Pancreas (tissue), 10 donors: ENCODE data around the gene NBEA. TPM values are rescaled to one million over a fixed set of nuclear protein-coding genes. Genes with fewer than 3 reads are reported as not detected.
"Not testable (repeated sequence)": the region's sequence is repeated elsewhere in the genome, so short reads cannot be mapped to it uniquely, and the experiment has no call there.

Experiments
- ATAC-seq, 4 donors: fragments of 200-7000 bp; cut with Tn5 transposase; one replicate each; pipeline versions ENCODE4 v1.8.0 to v1.9.1; 2020; ENCODE audit warnings: mild to moderate bottlenecking in 4 of 4, moderate library complexity in 4 of 4
- DNase-seq, 6 donors: peaks; one replicate each; pipeline ENCODE4 v3.0.0-alpha.2; 2020
- FAIRE-seq: peaks from 2 replicates; lab custom pipeline; 2012; peaks lifted over from hg19 to GRCh38; lab: Jason Lieb, UNC
- H3K27ac ChIP-seq, 4 donors: fragments of 200-600 bp; sonication (generic); 1 replicate in 3 of 4; 2 replicates in 1 of 4; pipeline versions ENCODE4 v1.5.0 to v1.8.0; 2020
- H3K27me3 ChIP-seq, 4 donors: fragments of 200-600 bp; one replicate each; pipeline ENCODE4 v1.8.0; 2021
- H3K36me3 ChIP-seq, 3 donors: fragments of 200-600 bp; sonication (generic) in 1 of 3; one replicate each; pipeline versions ENCODE4 v1.5.0 to v1.8.0; 2020 to 2021
- H3K4me1 ChIP-seq, 3 donors: fragments of 200-600 bp; one replicate each; pipeline ENCODE4 v1.8.0; 2021
- H3K4me3 ChIP-seq, 4 donors: fragments of 200-600 bp; sonication (generic) in 2 of 4; one replicate each; pipeline versions ENCODE4 v1.5.0 to v1.8.0; 2020 to 2021
- H3K9me3 ChIP-seq, 4 donors: fragments of 200-600 bp; one replicate each; pipeline ENCODE4 v1.8.0; 2021
- WGBS, 2 donors: extraction: QIAGEN DNeasy Blood & Tissue Kit; methylation state at CpG; one replicate each; pipeline ENCODE4 v1.1.7; 2013; 5-methylcytosine and 5-hydroxymethylcytosine counted together
- intact Hi-C, 3 donors: fragments of 100-400 bp; cut with DNase I; formaldehyde crosslinking; loops; one replicate each; pipeline versions ENCODE4 v1.11.1 to v1.14.2; 2022
- polyA plus RNA-seq, 2 donors: library from polyadenylated mRNA; stranded (reverse); fragments of 200-250 nt; gene quantifications; one replicate each; pipeline ENCODE4 v1.2.3, GENCODE V29; 2013
- total RNA-seq, 6 donors: library from RNA; stranded (reverse); fragmentation: NEBNext Ultra II Directional in 4 of 6; extraction: Animal tissue kit (Norgen Biotek cat#: 25700) in 4 of 6; gene quantifications; one replicate each; pipeline versions ENCODE4 v1.2.1 to v1.2.4, GENCODE V29; 2021 to 2023
- TF ChIP-seq, protein P1 (sequence below), 4 donors: fragments of 200-600 bp; sonication (generic) in 3 of 4; IDR thresholded peaks; one replicate each; pipeline versions ENCODE4 v1.5.0 to v1.8.0; 2021; ENCODE audit warnings: antibody characterized with exemption in 4 of 4
- donor health status: healthy with polysubstance abuse.
- donor health status: DM: no; HTN: no; CAD: no; lungs with moderate emphysema.
- donor health status: DM: no; HTN: no; CAD: no.
- donor health status: control.
- donor health status: control.
- donor health status: Bipolar disorder and iron deficiency.
- donor health status: DM: yes; HTN: yes; CAD: no.
- donor health status: DM: no; HTN: no; CAD: no.
- donor health status: DM: no; HTN: no; CAD: no.
- donor health status: DM: yes; HTN: yes; CAD: no.

NBEA gene
- total and polyA plus RNA-seq, 8 donors: 2.4 to 10.4 (median 4.8) TPM

- H3K27me3 ChIP-seq: no peaks in the 10 kb centered on the region
- WGBS, 2 donors: 92% methylated on average over 3 of the region's 3 CpGs
- no peak for FAIRE-seq
- ATAC-seq: no peak
- H3K36me3 ChIP-seq: no peaks in the 10 kb centered on the region
- TF ChIP-seq, protein P1, sequence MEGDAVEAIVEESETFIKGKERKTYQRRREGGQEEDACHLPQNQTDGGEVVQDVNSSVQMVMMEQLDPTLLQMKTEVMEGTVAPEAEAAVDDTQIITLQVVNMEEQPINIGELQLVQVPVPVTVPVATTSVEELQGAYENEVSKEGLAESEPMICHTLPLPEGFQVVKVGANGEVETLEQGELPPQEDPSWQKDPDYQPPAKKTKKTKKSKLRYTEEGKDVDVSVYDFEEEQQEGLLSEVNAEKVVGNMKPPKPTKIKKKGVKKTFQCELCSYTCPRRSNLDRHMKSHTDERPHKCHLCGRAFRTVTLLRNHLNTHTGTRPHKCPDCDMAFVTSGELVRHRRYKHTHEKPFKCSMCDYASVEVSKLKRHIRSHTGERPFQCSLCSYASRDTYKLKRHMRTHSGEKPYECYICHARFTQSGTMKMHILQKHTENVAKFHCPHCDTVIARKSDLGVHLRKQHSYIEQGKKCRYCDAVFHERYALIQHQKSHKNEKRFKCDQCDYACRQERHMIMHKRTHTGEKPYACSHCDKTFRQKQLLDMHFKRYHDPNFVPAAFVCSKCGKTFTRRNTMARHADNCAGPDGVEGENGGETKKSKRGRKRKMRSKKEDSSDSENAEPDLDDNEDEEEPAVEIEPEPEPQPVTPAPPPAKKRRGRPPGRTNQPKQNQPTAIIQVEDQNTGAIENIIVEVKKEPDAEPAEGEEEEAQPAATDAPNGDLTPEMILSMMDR (IDR thresholded peaks at IDR 0.05): no peak
- intact Hi-C loops: no loop called here
- no peak overlapping the region for H3K4me3 ChIP-seq
- no peaks in the 10 kb centered on the region for H3K4me1 ChIP-seq
- no peak overlapping the region for H3K27ac ChIP-seq
- no peak for DNase-seq
- H3K9me3 ChIP-seq: peaks cover 0 to 3% (median 0%) of the 10 kb centered on the region in 4 donors
Observed at GRCh38 chr13:34993470-34993869, 51.4 kb downstream of the NBEA start.

DNA sequence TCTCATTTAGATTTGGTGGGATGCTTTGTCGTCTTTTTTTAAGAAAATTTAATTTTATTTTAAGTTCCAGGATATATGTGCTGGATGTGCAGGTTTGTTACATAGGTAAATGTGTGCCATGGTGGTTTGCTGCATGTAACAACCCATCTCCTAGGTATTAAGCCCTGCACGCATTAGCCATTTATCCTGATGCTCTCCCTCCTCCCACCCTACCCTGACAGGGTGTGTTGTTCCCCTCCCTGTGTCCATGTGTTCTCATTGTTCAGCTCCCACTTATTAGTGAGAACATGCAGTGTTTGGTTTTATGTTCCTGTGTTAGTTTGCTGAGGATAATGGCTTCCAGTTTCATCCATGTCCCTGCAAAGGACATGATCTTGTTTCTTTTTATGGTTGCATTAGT is 61.7 kb downstream of the NBEA start:
- DNase-seq, intact Hi-C loops, H3K27me3 ChIP-seq, H3K4me1 ChIP-seq, H3K27ac ChIP-seq, H3K9me3 ChIP-seq, H3K36me3 ChIP-seq, ATAC-seq, FAIRE-seq, H3K4me3 ChIP-seq: not testable (repeated sequence)
- 75 to 80% methylated on average over 2 of the region's 2 CpGs for WGBS, 2 donors

DNA sequence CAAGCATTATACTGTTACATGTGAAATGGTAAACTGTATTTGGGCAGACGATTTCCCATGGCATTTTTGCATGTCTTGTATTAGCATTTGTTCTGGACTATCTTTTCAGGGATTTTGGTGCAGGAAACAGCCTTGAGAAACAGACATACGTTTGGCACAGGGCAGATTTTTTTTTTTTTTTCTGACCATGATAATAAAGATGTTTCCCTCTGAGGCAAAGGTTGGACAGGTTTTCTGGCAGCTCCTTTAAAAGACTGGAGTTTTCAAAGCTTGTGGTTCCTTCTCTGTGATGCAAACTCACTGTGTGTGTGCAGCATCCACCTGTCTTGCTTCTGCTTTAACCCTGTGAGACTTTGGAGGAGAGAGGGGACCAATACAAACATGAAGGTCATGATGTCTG is 63.0 kb downstream of the NBEA start:
- intact Hi-C loops: no loop called here
- WGBS, 2 donors: 27 to 30% methylated on average over 2 of the region's 2 CpGs
- Histone ChIP-seq H3K4me1 (no peaks in the 10 kb centered on the region), H3K27me3 (no peaks in the 10 kb centered on the region), H3K4me3 (no peak overlapping the region), H3K36me3 (no peaks in the 10 kb centered on the region), H3K9me3 (no peaks in the 10 kb centered on the region), H3K27ac (no peak overlapping the region)
- DNase-seq (no peak), FAIRE-seq (no peak), ATAC-seq (no peak)
- TF ChIP-seq, protein P1 (IDR thresholded peaks at IDR 0.05): no peak

DNA sequence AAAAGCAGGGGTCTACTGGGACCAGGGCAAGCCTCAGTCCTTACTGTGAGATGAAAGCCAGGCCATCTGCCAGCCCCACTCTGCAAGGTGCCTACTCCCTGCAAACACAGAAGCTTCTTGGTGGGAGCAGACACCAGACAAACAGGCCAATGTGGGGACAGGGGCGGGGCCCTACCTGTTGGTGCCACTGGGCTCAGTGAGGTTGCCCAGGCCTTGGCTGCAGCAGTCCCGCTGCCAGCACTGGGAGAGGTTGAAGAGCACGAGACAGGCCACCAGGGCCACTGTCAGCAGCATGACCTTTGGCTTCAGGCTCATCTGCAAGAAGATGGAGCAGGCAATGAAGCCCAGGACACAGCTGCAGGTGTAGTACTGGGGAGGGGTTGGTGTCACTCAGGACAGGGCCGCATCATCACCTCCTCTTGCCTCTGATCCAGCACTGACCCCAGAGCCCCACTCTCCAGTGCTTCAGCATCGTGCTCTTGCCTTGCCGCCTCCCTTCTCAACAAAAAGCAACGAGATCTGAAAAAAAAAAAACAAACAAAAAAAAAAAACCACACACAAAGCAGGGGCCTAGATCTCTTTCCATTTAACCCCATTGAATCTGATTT is 72.6 kb downstream of the NBEA start:
- 87 to 95% methylated on average over 7 of the region's 7 CpGs for WGBS, 2 donors

DNA sequence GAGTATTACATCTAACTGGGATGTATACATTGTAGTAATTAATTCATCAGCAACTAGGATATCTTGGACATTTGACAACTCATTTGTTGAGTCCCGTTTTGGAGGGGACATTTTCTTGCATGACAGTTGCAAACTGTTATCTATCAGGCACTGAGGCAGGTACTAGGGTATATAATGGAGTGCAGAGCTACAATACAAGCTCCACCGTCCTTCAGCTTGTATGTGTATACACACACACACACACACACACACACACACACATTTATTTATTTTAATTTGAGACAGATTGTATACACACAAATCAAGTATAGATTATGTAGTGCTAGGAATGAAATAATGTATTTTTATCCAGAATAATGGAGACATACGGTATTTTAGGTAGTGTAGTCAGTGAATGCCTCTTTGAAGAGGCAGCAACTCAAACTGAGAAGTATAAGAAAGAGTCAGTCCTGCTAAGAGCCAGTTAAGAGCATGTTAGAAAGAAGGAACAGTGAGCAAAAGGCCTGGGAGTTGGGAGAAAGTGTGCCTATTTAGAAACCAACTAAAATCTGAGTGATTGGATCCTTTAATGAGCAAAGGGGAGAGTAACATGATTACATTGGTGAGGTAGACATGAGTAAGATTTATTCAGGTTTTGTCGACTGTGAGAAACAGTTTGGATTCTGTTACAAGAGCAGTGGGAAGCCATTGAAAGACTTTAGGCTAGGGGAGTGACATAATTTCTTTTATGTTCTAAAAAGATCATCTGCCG is 74.5 kb downstream of the NBEA start:
- no peak overlapping the region for H3K4me3 ChIP-seq
- WGBS, 2 donors: 66 to 73% methylated on average over 5 of the region's 5 CpGs
- TF ChIP-seq, protein P1 (IDR thresholded peaks at IDR 0.05): no peak
- no peaks in the 10 kb centered on the region for H3K36me3 ChIP-seq
- no peaks in the 10 kb centered on the region for H3K4me1 ChIP-seq
- DNase-seq (no peak), ATAC-seq (no peak), FAIRE-seq (no peak)
- H3K9me3 ChIP-seq: peaks cover 0 to 3% (median 0%) of the 10 kb centered on the region in 4 donors
- no peaks in the 10 kb centered on the region for H3K27me3 ChIP-seq
- intact Hi-C loops: no loop called here
- H3K27ac ChIP-seq: no peak overlapping the region

More for the DNA sequence above, 72.6 kb downstream of the NBEA start:
- Histone ChIP-seq H3K27me3 (no peaks in the 10 kb centered on the region), H3K36me3 (no peaks in the 10 kb centered on the region), H3K4me3 (no peak overlapping the region), H3K9me3 (peaks cover 0 to 3% (median 0%) of the 10 kb centered on the region in 4 donors), H3K4me1 (no peaks in the 10 kb centered on the region), H3K27ac (no peak overlapping the region)
- ATAC-seq: no peak
- FAIRE-seq: no peak
- TF ChIP-seq, protein P1 (IDR thresholded peaks at IDR 0.05): no peak
- DNase-seq: no peak
- intact Hi-C loops: no loop called here
